Panc1 (cell line): ENCODE data around the gene ADGRG2. TPM values are rescaled to one million over a fixed set of nuclear protein-coding genes. Genes with fewer than 3 reads are reported as not detected.

Experiments used
- ATAC-seq: fragments of 200-7000 bp; cut with Tn5 transposase; 2 replicates; pipeline ENCODE4 v1.9.1; 2020; ENCODE audit warnings: mild to moderate bottlenecking, moderate library complexity
- BruUV-seq: library from RNA; stranded (reverse); fragments of 400-500 nt; replicated peaks from 2 replicates; lab custom pipeline; 2021; lab: Mats Ljungman, UMichigan
- CTCF ChIA-PET: fragments of 300-600 bp; sonication (Branson Sonifier 250); formaldehyde crosslinking; loops from one replicate; lab custom pipeline; 2022; ENCODE audit warnings: antibody characterized with exemption; lab: Charles Lee
- POLR2A ChIA-PET: fragments of 300-600 bp; sonication (Branson Sonifier 250); formaldehyde crosslinking; loops from one replicate; lab custom pipeline; 2022; ENCODE audit warnings: antibody characterized with exemption; lab: Charles Lee
- DNase-seq: peaks from one replicate; pipeline ENCODE4 v3.0.0-alpha.2; 2010; ENCODE audit warnings: low read depth, low spot score
- H3K27ac ChIP-seq: 2 replicates; pipeline ENCODE4 v1.5.1; 2011; ENCODE audit warnings: mild to moderate bottlenecking, low read length, inconsistent platforms
- H3K27me3 ChIP-seq: fragments of 200-500 bp; sonication (Bioruptor generic); 2 replicates; pipeline ENCODE4 v1.6.0; 2014; ENCODE audit warnings: low read length, inconsistent platforms; ENCODE audit not compliant: control insufficient read depth, insufficient read depth
- H3K36me3 ChIP-seq: fragments of 200-500 bp; sonication (Bioruptor generic); 2 replicates; pipeline ENCODE4 v1.5.1; 2014; ENCODE audit warnings: inconsistent platforms, mild to moderate bottlenecking, low read length, moderate library complexity; ENCODE audit not compliant: control insufficient read depth, insufficient read depth
- H3K4me1 ChIP-seq: 2 replicates; pipeline ENCODE4 v1.5.1; 2011; ENCODE audit warnings: inconsistent platforms, mild to moderate bottlenecking, low read length, moderate library complexity; ENCODE audit not compliant: control insufficient read depth, insufficient read depth
- H3K4me3 ChIP-seq, 2 experiments: 2 replicates each; pipeline ENCODE4 v1.5.1; 2011 to 2012; ENCODE audit warnings: low read depth in 2 of 2, low read length in 2 of 2, mild to moderate bottlenecking in 2 of 2, inconsistent platforms in 1 of 2, moderate library complexity in 1 of 2
- H3K9me3 ChIP-seq: fragments of 200-500 bp; sonication (Bioruptor generic); 2 replicates; pipeline ENCODE4 v1.5.1; 2014; ENCODE audit warnings: low read depth, mild to moderate bottlenecking, inconsistent platforms, low read length, moderate library complexity; ENCODE audit not compliant: control insufficient read depth, insufficient read depth
- CTCF ChIP-seq: fragments of 450-650 bp; IDR thresholded peaks from 2 replicates; pipeline ENCODE4 v1.5.1; 2017; ENCODE audit warnings: mild to moderate bottlenecking
- POLR2AphosphoS5 ChIP-seq: IDR thresholded peaks from 2 replicates; pipeline ENCODE4 v1.6.1; 2012; ENCODE audit warnings: mild to moderate bottlenecking, low read depth, low read length, moderate library complexity
- SIN3A ChIP-seq: IDR thresholded peaks from 2 replicates; pipeline ENCODE4 v1.6.1; 2012; ENCODE audit warnings: low read depth, mild to moderate bottlenecking, low read length, moderate library complexity, borderline replicate concordance; ENCODE audit not compliant: insufficient read depth
- TCF7L2 ChIP-seq: IDR thresholded peaks from 2 replicates; pipeline ENCODE4 v1.6.1; 2011; ENCODE audit warnings: mild to moderate bottlenecking, low read depth, low read length, inconsistent platforms
- in situ Hi-C: cut with HindIII; loops from 2 replicates; pipeline ENCODE4 v1.10.0; 2016; ENCODE audit warnings: low sequenced_read_pairs, low pct_unique_long_range_greater_than_20kb
- intact Hi-C: fragments of 100-400 bp; cut with micrococcal nuclease; formaldehyde crosslinking; loops from one replicate; pipeline ENCODE4 v1.10.0; 2022; ENCODE audit not compliant: unreplicated experiment
- total RNA-seq: library from RNA; stranded (reverse); gene quantifications from one replicate; pipeline ENCODE4 v1.2.1, GENCODE V29; 2021; ENCODE audit not compliant: unreplicated experiment
- TF ChIP-seq, protein P1 (sequence below), 2 experiments: IDR thresholded peaks; 2 replicates each; pipeline ENCODE4 v1.6.1; 2011 to 2012; ENCODE audit warnings: low read depth in 2 of 2, control low read depth in 1 of 2, low read length in 1 of 2, mild to moderate bottlenecking in 1 of 2, moderate library complexity in 1 of 2; ENCODE audit not compliant: insufficient read depth in 1 of 2

The ADGRG2 gene
- total RNA-seq, 1 experiment from 2014 or later = 2.0 TPM

DNA sequence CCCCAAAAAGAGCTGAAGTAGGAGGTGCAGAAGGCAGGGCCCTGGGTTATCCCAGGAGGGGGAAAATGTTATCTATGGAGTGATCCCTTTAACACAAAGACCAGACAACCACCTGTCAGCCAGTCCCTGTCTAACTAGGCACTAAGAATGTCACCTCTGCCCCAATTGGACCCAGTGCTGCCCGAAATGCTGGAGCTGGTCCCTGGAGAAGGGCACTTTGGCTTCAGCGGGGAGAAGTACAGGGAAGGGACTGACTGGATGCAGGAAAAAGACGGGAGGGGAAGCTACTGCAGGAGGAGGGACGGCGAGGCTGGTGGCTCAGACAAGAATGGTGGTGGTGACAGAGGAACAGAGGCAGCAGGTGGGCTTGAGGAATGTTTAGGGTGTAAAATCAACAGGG, 155.6 kb downstream of the ADGRG2 start:
- no peaks in the 10 kb centered on the region for H3K4me1 ChIP-seq
- ChIA-PET CTCF (no interaction called here), POLR2A (no interaction called here)
- no peak for TF ChIP-seq CTCF
- TF ChIP-seq, protein P1, sequence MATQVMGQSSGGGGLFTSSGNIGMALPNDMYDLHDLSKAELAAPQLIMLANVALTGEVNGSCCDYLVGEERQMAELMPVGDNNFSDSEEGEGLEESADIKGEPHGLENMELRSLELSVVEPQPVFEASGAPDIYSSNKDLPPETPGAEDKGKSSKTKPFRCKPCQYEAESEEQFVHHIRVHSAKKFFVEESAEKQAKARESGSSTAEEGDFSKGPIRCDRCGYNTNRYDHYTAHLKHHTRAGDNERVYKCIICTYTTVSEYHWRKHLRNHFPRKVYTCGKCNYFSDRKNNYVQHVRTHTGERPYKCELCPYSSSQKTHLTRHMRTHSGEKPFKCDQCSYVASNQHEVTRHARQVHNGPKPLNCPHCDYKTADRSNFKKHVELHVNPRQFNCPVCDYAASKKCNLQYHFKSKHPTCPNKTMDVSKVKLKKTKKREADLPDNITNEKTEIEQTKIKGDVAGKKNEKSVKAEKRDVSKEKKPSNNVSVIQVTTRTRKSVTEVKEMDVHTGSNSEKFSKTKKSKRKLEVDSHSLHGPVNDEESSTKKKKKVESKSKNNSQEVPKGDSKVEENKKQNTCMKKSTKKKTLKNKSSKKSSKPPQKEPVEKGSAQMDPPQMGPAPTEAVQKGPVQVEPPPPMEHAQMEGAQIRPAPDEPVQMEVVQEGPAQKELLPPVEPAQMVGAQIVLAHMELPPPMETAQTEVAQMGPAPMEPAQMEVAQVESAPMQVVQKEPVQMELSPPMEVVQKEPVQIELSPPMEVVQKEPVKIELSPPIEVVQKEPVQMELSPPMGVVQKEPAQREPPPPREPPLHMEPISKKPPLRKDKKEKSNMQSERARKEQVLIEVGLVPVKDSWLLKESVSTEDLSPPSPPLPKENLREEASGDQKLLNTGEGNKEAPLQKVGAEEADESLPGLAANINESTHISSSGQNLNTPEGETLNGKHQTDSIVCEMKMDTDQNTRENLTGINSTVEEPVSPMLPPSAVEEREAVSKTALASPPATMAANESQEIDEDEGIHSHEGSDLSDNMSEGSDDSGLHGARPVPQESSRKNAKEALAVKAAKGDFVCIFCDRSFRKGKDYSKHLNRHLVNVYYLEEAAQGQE (IDR thresholded peaks at IDR 0.05; ENCODE audit: insufficient read depth in 1 of 2, low read depth in 2 of 2, low read length in 1 of 2) = no peak
- no peak for TF ChIP-seq SIN3A
- TF ChIP-seq POLR2AphosphoS5 = no peak
- no peak for TF ChIP-seq TCF7L2
- DNase-seq (no peak), ATAC-seq (no peak)
- no peak overlapping the region for H3K4me3 ChIP-seq
- no peak overlapping the region for H3K27ac ChIP-seq
- no peaks in the 10 kb centered on the region for H3K36me3 ChIP-seq
- BruUV-seq = no TSS peak
- no peaks in the 10 kb centered on the region for H3K9me3 ChIP-seq
- in situ Hi-C loops (no loop called here), intact Hi-C loops (no loop called here)
- H3K27me3 ChIP-seq = no peaks in the 10 kb centered on the region

- POLR2A ChIA-PET = no interaction called here
- Histone ChIP-seq H3K4me3 (no peak overlapping the region), H3K4me1 (no peaks in the 10 kb centered on the region), H3K27ac (no peak overlapping the region), H3K27me3 (no peaks in the 10 kb centered on the region), H3K36me3 (no peaks in the 10 kb centered on the region), H3K9me3 (no peaks in the 10 kb centered on the region)
- intact Hi-C loops = no loop called here
- in situ Hi-C loops = no loop called here
- CTCF ChIA-PET = no interaction called here
- no peak for DNase-seq
- no peak for TF ChIP-seq POLR2AphosphoS5
- no peak for TF ChIP-seq SIN3A
- no peak for TF ChIP-seq CTCF
- no peak for TF ChIP-seq TCF7L2
- TF ChIP-seq, protein P1 (IDR thresholded peaks at IDR 0.05; ENCODE audit: insufficient read depth in 1 of 2, low read depth in 2 of 2, low read length in 1 of 2) = no peak
- no peak for ATAC-seq
- no TSS peak for BruUV-seq
Measured at GRCh38 chrX:18964901-18965300, 157.4 kb downstream of the ADGRG2 start.
